Esophagus squamous epithelium (tissue), 4 donors: ENCODE measurements around the gene TASOR2.

ENCODE experiments used
- CTCF ChIP-seq, 6 experiments: fragments of 450-650 bp in 4 of 6; fragments of 200-600 bp in 2 of 6; sonication (generic) in 2 of 6; IDR thresholded peaks; one replicate each; pipeline ENCODE4 v1.5.1; 2016 to 2019; ENCODE audit warnings: antibody characterized with exemption in 6 of 6, mild to moderate bottlenecking in 4 of 6, moderate library complexity in 4 of 6
- POLR2A ChIP-seq, 4 donors: fragments of 450-650 bp; IDR thresholded peaks; one replicate each; pipeline ENCODE4 v1.6.1; 2017; ENCODE audit warnings: antibody characterized with exemption in 4 of 4, mild to moderate bottlenecking in 4 of 4, moderate library complexity in 3 of 4

- TF ChIP-seq CTCF (IDR thresholded peaks at IDR 0.05), result no peak
- TF ChIP-seq POLR2A (IDR thresholded peaks at IDR 0.05), result no peak
Observed at GRCh38 chr10:5711642-5712041, 27.0 kb downstream of the TASOR2 start.
